HG03457 (cell line): ENCODE results near the gene RNU5B-1.

Experiments
- ATAC-seq: cut with Tn5 transposase; IDR thresholded peaks from one replicate; pipeline ENCODE4 v1.9.1; 2021; ENCODE audit warnings: moderate number of reproducible peaks; ENCODE audit not compliant: unreplicated experiment

The RNU5B-1 gene

DNA sequence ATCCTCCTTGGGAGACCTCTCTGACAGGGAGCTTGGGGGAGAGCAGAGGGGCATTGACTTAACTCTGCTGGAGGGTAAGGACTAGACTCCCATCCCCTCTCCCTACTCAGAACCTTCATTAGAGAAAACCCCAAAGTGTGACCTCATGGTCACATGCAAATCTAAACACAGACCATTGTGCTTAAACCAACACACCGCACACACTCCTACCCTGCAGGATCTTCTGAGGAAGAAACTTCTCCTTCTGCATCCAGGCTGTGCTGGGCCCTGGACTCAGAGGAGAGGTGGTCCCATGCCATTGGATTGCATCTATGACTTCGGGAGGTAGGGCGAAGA is 17.0 kb upstream of the RNU5B-1 start:
- no peak for ATAC-seq

DNA sequence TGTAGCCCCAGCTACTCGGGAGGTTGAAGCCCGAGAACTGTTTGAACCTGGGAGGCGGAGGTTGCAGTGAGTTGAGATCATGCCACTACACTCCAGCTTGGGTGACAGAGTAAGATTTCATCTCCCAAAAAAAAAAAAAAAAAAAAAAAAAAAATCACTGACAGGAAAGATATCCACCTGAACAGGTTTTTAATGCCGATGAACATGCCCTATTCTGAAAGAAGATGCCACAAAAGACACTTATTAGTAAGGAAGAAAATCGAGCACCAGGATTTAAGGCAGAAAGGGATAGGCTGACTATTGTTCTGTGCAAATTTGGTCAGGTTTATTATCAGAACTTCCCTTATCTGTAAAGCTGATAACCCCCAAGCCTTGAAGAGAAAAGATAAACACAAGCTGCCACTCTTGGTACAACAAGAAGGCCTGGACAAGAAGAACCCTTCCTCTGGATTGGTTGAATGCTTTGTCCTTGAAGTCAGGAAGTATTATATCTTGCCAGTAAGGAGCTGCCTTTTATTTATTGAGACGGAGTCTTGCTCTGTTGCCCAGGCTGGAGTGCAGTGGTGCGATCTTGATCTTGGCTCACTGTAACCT is 15.1 kb upstream of the RNU5B-1 start:
- no peak for ATAC-seq

DNA sequence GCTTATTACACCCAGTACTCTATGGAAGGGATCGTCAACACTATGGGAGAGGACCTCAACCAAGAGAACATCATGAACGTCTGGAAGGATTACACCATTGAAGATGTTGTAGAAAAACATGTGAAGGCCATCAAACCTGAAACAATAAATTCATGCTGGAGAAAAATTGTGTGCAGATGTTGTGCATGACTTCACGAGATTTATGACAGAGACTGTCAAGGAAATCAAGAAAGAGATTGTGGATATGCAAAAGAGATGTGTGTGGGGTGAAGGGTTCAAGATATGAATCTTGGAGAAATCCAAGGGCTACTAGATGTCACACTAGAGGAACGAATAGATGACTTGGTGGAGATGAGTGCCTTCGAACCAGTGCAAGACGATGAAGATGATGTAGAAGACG is 14.2 kb upstream of the RNU5B-1 start:
- ATAC-seq = no peak

DNA sequence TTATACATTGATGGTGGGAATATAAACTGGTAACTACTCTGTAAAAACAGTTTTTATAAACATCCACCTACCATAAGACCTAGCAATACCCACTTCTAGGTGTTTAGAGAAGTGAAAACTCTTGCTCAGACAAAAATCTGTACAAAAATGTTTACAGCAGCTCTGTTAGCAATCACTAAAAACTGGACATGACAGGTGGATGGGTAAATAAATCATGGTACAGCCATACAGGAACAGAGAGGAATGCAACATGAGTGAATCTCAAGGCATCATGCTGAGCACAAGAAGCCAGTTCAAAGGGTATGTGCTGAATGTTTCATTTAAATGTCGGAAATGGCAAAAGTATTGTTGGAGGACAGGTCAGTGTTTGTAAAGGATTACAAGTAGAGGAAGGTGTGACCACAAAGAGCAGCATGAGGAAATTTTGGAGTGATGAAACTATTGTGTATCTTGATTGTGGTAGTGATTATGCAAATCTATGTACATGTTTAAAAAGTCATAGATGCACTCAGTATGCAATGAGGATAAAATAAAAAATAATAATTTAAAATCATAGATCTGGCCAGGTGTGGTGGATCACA is 11.4 kb upstream of the RNU5B-1 start:
- ATAC-seq = no peak

DNA sequence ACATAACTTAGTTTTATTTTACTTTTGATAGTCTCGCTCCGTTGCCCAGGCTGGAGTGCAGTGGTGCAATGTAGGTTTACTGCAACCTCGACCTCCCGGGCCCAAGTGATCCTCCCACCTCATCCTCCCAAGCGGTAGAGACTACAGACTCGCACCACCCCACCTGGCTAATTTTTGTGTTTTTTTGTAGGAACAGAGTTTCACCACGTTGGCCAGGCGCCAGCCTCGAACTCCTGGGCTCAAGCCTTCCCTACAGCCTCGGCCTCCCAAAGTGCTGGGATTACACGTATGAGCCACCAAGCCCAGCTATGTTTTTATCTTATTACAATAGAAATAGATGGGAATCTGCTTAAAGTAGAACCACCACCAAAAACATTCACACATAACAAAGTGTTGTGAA is 5.7 kb upstream of the RNU5B-1 start:
- ATAC-seq = no peak

DNA sequence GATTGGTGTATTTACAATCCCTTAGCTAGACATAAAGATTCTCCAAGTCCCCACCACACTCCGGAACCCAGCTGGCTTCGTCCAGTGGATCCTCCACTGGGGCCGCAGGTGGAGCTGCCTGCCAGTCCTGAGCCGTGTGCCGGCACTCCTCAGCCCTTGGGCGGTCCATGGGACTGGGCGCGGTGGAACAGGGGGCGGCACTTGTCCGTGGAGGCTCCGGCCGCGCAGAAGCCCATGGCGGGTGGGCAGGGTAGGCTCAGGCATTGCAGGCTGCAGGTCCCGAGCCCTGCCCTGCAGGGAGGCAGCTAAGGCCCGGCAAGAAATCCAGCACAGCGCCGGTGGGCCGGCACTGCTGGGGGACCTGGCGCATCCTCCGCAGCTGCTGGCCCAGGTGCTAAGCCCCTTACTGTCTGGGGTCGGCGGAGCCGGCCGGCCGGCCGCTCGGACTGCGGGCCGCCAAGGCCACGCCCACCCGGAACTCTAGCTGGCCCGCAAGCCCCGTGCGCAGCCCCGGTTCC is 3.5 kb upstream of the RNU5B-1 start:
- no peak for ATAC-seq

DNA sequence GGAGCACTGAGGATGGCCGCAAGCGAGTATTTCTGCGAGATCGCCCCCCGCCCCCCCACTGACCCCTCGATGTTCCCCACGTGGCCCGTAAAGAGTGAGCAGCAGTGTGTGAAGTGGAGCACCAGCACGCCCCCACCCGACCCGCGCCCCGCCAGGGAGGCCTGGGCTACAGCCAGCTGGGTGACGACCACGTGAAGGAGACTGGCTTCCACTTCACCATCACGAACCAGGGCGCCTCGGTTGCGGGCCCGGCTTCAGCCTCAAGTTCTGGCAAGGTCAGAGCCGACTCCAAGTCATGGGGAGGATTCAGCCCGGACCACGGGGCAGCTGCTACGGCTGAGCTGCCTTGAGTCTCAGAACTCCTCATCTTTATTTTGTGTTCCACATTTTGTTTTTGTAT is 2.4 kb upstream of the RNU5B-1 start:
- ATAC-seq = no peak

DNA sequence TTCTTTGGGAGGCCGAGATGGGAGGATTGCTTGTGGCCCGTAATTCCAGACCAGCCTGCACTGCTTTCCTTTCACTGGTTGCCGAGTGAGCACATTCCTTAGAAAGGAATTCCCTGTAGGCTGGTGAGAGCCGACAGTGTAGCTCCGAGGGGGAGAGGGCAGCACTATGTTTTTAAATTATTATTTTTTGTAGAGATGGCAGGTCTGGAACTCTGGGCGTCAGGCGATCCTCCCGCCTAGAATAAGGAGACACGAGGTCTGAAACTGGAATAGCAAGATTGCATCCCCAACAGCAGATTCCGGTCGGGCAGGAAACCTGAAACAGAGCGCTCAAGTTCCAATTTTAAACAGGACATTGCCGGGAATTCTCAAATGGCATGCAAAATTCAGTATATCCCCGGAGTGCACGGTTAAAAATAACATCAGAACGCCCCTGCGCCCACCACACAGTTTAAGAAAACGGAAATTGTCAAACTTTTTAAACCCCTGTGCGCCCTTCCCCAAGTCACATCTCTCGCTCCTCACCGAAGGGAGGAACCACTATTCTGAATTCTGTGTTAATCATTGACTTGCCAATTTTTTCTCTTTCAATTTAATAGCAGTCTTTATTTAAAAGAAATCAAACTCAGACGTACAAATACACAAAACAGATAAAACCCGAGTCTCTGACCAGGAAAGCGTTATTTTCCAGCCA is 643 bp upstream of the RNU5B-1 start:
- ATAC-seq = no peak

DNA sequence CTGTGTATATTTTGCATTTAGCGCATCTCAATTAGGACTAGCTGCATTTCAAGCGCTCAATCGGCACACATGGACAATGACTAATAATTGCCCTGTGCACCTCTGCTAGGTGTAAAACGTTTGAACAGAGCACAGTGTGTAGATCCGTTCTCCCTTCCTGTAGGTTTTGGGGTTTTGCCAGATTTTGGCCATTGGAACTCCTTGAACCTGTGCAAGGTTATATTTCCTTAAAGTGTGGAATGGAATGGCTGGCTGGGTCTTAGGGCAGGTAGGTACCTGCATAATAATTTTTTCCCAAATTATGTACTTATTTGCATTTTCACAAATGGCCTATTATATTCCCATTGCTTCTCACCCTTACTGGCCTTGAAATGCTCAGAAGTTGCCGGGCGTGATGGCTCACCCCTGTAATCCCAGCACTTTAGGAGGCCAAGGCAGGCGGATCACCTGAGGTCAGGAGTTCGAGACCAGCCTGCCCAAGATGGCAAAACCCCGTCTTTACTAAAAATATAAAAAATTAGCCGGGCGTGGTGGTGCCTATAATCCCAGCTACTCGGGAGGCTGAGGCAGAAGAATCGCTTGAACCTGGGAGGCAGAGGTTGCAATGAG is 777 bp downstream of the RNU5B-1 start:
- ATAC-seq = no peak

DNA sequence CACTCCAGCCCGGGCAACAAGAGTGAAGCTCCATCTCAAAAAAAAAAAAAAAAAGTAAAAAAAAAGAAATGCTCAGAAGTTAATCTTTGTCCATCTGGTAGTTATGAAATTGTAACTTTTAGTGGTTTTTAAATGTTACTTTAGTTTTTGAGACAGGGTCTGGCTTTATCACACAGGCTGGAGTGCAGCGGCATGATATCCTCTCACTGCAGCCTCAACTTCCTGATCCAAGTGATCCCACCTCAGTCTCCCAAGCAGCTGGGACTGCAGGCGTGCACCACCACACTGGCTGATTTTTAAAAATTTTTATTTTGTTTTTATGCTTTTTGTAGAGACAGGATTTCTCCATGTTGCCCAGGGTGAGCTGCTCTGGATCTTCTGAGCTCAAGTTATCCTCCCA is 1.3 kb downstream of the RNU5B-1 start:
- no peak for ATAC-seq

DNA sequence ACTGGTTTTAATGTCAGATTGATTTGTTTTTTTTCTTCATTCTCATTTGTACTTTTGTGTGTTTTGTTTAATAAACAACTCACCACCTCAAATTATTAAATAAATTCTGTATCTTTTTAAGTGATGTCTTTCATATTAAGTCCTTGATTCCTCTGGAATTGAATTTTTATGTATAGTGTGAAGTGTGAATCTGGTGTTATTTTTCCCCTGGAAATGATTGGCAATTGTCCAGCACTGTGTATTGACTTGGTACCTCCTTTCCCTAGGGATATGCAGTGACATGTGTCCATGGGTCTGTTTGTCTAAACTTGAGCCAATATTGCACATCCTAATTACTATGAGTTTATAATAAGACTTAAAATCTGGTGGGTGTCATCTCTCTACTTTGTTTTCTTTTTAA is 2.1 kb downstream of the RNU5B-1 start:
- no peak for ATAC-seq

DNA sequence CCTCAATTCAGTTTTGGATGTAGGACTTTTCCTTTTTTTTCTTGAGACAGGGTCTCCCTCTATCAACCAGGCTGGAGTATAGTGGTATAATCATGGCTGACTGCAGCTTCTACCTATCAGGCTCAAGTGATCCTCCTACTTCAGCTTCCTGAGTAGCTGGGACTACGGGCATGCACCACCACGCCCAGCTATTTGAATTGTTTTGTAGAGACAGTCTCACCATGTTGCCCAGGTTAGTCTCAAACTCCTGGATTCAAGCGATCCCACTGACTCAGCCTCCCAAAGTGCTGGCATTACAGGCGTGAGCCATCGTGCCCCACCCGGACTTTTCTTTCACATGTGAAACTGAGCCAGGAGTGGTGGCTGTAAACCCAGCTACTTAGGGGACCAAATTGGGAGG is 3.5 kb downstream of the RNU5B-1 start:
- no peak for ATAC-seq

DNA sequence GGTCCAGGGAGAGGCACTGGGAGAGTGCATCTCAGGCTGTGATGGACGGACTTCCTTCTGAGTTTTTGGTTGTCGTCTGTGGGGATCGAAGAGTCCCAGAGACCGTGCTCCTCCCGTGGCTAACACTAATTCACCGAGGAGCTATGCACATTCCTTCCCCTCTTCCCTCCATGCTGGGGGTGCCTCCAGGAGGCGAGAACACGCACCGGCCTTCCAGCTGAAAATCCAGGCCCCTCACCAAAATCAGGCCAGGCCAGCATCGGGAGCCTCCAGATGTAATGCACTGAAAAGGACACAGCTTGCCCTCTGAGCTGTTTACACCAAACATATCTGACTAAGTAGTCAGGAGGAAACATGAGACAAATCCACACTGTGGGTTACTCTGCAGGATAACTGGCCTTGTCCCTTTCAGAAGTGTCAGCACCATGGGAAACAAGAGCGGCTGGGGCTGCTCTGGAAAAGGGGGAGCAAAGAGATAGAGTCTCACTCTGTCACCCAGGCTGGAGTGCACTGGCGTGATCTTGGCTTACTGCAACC is 5.5 kb downstream of the RNU5B-1 start:
- no peak for ATAC-seq

DNA sequence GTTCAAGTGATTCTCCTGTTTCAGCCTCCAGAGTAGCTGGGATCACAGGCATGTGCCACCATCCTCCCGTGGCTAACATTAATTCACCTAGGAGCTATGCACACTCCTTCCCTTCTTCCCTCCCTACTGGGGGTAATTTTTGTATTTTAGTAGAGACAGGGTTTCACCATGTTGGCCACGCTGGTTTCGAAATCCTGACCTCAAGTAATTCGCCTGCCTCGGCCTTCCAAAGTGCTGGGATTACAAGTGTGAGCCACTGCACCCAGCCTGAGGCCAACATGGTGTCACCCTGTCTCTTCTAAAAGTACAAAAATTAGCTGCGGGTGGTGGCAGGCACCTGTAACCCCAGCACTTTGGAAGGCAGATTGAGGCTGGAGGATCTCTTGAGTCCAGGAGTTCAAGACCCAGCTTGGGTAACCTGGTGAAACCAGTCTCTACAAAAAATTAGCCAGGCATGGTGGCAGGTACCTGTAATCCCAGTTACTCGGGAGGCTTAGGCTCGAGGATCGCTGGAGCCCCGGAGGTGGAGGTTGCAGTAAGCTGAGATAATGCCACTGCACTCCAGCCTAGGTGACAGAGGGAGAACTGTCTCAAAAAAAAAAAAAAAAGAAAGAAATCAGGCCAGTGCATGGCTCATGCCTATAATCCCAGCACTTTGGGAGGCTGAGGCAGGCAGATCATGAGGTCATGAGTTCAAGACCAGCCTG is 6.1 kb downstream of the RNU5B-1 start:
- no peak for ATAC-seq

DNA sequence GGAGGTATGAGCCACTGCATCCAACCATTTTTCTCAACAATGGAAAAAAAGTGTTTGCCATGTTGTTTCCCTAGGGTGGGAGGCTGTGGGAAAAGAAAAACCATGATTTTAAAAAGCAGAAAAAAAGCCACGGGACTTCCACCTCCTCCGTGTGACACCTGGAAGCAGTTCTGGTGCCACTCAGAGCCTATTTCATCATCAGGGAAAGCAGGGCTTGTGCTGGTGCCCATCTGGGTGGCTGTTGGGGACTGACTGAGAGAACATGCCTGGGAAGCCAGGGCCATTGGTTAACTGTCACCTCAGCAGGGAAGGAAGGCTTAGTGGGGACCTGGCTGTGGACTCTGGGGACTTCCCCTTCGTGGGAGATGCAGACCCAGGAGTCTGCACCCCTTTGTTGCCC is 7.3 kb downstream of the RNU5B-1 start:
- ATAC-seq = no peak

DNA sequence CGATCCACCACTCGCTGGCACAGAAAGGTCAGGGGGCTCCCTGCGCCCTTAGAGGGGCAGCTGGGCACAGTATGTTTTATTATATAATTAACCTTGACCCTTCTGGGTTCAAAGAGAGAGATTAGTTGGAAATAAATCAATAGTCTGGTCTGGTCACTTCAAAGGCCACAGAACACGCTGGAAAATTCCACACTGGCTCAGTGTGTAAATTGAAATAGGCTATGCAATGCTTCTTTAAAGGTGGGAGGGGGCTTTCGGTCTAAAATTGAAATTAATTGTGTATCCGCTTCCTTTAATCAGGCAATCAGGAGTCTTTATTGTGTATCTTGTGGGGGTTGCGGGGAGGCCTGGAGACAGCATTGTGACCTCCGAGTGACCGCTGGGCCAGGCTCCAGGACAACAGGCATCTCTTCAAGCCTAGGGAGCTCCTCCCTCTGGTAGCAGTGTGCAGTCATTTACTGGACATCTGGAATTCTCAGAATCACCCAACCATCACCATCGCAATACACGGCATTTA is 8.0 kb downstream of the RNU5B-1 start:
- ATAC-seq = no peak

DNA sequence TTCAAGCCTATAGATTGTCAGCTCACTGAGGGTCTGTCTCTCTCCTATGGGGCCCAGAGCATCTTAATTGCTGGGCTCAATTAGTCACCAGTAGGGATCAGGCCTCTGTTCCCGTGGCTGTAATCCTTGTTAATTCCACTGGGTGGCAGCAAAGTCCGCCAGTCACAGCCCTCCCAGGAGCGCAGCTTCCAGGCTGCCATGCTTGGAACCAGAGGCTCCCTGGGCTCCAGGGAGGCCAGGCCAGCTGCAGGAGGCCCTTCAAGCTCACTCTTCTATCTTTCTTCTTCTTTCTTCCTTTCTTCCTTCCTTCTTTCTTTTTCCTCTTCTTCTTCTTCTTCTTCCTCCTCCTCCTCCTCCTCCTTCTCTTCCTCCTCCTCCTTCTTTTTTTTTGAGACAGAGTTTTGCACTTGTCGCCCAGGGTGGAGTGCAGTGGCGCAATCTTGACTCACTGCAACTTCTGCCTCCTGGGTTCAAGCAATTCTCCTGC is 14.4 kb downstream of the RNU5B-1 start:
- no peak for ATAC-seq

DNA sequence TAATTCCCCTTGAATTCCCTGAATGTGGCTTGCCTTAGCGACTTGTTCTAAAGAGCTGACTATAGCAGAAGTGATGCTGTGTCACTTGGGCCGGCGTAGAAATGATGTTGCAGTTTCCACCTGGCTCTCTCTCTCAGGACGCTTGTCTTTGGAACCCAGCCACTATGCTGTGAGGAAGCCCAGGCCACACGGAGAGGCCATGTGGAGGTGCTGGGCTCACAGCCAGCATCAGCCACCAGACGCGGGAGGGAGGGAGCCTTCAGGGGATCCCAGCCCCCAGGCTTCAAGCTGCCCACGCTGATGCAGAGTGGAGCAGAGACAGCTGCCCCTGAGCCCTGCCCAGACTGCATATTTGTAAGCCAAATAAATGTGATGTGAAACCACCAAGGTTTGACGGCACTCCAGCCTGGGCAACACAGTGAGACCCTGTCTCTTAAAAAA is 18.6 kb downstream of the RNU5B-1 start:
- ATAC-seq = no peak

DNA sequence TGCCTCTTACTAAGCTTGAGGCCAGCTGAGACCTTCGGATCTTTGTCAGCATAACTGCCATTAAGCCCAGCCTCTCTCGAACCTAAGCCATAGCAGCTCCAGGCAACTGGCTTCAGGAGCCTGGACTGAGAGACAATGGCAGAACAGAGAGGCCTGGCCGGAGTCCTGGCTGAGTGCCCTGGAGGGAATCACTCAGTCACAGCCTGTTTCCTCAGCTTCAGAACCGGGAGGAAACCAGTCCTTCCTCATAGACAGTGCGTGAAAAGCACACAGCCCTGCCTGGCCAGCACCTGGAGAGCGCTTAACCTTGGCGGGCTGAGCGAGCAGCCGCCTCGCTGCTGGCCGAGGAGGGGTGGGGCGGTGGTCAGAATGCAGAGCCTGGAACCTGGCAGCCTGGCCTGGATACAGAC is 21.6 kb downstream of the RNU5B-1 start:
- no peak for ATAC-seq

DNA sequence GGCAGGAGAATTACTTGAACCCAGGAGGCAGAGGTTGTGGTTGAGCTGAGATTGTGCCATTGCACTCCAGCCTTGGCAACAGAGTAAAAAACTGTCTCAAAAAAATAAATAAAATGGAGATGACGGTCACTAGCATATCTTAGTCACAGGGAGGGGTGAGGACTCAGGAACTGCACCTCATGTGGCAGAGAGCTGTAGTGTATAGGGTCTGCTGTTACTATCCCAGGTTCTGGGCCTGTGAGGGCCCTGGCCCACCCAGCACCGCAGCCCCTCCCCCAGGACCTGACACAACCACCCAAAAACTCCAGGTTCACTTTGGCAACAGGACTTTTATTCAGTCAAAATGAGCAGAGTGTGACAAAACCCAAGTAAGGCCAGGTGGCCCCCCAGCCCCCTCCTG is 22.3 kb downstream of the RNU5B-1 start:
- no peak for ATAC-seq
